GM21737 (cell line): ENCODE results near the gene GPR157.
"Not testable (repeated sequence)": the region's sequence is repeated elsewhere in the genome, so short reads cannot be mapped to it uniquely, and the experiment has no call there.

ENCODE experiments used
- ATAC-seq: cut with Tn5 transposase; IDR thresholded peaks from one replicate; pipeline ENCODE4 v1.9.1; 2021; ENCODE audit warnings: mild to moderate bottlenecking, moderate library complexity; ENCODE audit not compliant: unreplicated experiment

The GPR157 gene

GRCh38 chr1:9120312-9120958 is 8.5 kb downstream of the GPR157 start:
- no peak for ATAC-seq

- ATAC-seq: no peak
Observed at GRCh38 chr1:9119745-9120144, 9.2 kb downstream of the GPR157 start.

- no peak for ATAC-seq
Observed at GRCh38 chr1:9118186-9118585, 10.7 kb downstream of the GPR157 start.

GRCh38 chr1:9115351-9116205 is 13.3 kb downstream of the GPR157 start:
- no peak for ATAC-seq

- ATAC-seq: no peak
Observed at GRCh38 chr1:9112961-9113880, 15.7 kb downstream of the GPR157 start.

- ATAC-seq: no peak
Observed at GRCh38 chr1:9111957-9112356, 16.9 kb downstream of the GPR157 start.

GRCh38 chr1:9111357-9111691 is 17.6 kb downstream of the GPR157 start:
- ATAC-seq: no peak

- no peak for ATAC-seq
Observed at GRCh38 chr1:9110669-9111356, 18.1 kb downstream of the GPR157 start.

GRCh38 chr1:9108056-9108665 is 20.7 kb downstream of the GPR157 start:
- no peak for ATAC-seq

GRCh38 chr1:9107136-9107535 is 21.8 kb downstream of the GPR157 start:
- no peak for ATAC-seq

- ATAC-seq: no peak
Observed at GRCh38 chr1:9106286-9106685, 22.6 kb downstream of the GPR157 start.

GRCh38 chr1:9105336-9105867 is 23.5 kb downstream of the GPR157 start:
- ATAC-seq: no peak

GRCh38 chr1:9101510-9102146 is 27.3 kb downstream of the GPR157 start:
- ATAC-seq: peak; percentile 73

- ATAC-seq: no peak
Observed at GRCh38 chr1:9100471-9101043, 28.3 kb downstream of the GPR157 start.

- ATAC-seq: no peak
Observed at GRCh38 chr1:9099555-9099954, 29.3 kb downstream of the GPR157 start.

- no peak for ATAC-seq
Observed at GRCh38 chr1:9097947-9098705, 30.8 kb downstream of the GPR157 start.

GRCh38 chr1:9095818-9096217 is 33.1 kb downstream of the GPR157 start:
- ATAC-seq: no peak

GRCh38 chr1:9093996-9094595 is 34.8 kb downstream of the GPR157 start:
- ATAC-seq: not testable (repeated sequence)
